Activated T-helper 1 cell treated with Interleukin-2 at 50 U/mL for 16 hours (primary cell): ENCODE results near the gene HMGXB3.
"Not testable (repeated sequence)": the region's sequence is repeated elsewhere in the genome, so short reads cannot be mapped to it uniquely, and the experiment has no call there.

Source experiments
- DNase-seq: peaks from one replicate; pipeline ENCODE4 v3.0.0-alpha.2; 2020; ENCODE audit warnings: low read depth

Gene HMGXB3

GRCh38 chr5:150022158-150022531 lies 21.6 kb downstream of the HMGXB3 start:
- no peak for DNase-seq

DNA sequence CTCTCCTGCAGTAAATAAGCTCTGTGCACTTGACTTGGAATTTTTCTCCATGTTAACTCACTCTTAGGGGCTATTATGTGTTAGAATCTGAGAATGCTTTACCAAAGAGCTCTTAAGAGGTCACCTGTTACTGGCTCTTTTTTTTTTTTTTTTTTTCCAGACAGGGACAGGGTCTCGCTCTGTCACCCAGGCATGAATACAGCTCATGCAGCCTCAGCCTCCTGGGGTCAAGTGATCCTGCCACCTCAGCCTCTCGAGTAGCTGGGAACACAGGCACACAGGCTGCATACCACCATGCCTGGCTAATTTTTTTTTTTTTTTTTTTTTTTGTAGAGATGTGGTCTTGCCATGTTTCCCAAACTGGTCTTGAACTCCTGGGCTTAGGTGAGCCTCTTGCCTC lies 22.1 kb downstream of the HMGXB3 start:
- DNase-seq: no peak

DNA sequence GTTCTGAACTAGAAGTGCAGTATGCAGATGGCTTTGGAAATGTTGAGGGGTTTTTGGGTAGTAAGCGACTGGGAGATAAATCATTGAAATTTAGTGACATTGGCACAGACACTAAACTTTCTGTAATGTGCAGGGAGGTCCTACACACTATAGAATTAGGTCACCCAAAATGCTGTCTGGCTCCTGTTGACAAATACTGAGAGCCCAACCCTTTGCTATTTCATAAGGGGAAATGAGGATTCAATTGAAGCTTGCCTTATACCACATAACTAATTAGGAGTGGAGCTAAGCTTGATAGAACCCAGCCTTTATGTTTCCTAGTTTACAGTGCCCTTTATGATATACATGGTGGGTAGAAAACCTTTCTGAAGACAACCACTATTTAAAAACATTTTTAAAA lies 22.6 kb downstream of the HMGXB3 start:
- no peak for DNase-seq

GRCh38 chr5:150024346-150024984 lies 23.9 kb downstream of the HMGXB3 start:
- DNase-seq: no peak

DNA sequence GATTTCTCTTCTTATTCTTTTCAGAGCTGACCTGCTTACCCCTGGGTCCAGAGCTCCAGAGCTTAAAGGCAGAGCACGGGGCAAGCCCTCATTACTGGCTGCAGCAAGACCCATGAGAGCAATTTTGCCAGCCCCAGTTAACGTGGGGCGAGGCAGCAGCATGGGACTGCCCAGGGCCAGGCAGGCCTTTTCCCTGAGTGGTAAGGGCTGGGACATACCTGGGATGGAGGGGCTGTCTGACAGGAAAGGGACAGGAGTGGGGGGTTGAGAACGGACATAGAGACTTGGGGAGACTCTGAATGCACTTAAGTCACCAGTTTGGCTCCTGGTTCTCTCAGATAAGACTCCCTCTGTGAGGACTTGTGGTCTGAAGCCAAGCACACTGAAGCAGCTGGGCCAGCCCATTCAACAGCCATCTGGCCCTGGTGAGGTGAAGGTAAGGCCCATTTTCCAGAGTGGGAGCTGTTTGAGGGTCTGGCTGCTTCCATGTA lies 26.2 kb downstream of the HMGXB3 start:
- DNase-seq: no peak

DNA sequence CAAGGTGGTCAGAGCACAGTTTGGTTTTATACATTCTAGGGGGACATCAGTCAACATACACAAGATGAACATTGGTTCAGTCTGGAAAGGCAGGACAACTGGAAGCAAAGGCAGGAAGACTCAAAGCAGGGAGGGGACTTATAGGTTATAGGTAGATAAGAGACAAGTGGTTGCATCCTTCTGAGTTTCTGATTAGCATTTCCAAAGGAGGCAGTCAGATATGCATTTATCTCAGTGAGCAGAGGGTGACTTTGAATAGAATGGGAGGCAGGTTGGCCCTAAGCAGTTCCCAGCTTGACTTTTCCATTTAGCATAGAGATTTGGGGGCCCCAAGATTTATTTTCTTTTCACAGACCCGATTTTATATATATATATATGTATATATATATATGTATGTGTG lies 27.5 kb downstream of the HMGXB3 start:
- not testable (repeated sequence) for DNase-seq

GRCh38 chr5:150033334-150033733 lies 32.8 kb downstream of the HMGXB3 start:
- DNase-seq: no peak

GRCh38 chr5:150034662-150035061 lies 34.1 kb downstream of the HMGXB3 start:
- DNase-seq: no peak

DNA sequence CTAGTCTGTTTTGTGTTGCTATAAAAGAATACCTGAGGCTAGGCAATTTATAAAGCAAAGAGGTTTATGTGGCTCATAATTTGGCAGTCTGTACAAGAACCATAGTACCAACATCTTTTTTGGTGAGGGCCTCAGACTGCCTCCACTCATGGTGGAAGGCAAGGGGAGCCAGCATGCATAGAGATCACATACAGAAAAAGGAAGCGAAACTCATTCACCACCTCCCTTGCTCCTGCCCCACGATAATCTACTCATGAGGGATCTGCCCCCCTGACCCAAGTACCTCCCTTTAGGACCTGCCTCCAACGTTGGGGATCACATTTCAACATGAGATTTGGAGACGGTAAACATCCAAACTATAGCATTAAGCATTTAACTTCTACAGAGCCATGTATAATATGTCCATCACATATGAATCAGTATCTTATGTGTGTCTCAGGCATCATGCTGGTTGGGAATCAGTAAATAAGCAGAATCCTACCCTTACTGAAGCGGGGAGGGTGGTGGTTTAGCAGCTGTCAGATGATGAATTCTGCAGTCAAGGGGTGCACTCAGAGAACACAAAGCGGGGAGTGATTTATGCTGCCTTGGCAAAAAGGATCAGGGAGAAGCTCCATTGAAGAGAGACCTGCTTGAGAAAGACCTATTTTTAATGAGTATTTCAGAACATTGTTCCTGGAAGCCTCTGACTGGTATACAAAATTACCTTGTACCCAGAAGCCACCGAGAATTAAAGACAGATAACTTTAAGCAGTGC lies 34.8 kb downstream of the HMGXB3 start:
- DNase-seq: no peak

- no peak for DNase-seq
Observed at GRCh38 chr5:150036513-150036912, 36.0 kb downstream of the HMGXB3 start.

GRCh38 chr5:150038547-150038946 lies 38.0 kb downstream of the HMGXB3 start:
- no peak for DNase-seq

- no peak for DNase-seq
Observed at GRCh38 chr5:150042459-150042858, 41.9 kb downstream of the HMGXB3 start.

DNA sequence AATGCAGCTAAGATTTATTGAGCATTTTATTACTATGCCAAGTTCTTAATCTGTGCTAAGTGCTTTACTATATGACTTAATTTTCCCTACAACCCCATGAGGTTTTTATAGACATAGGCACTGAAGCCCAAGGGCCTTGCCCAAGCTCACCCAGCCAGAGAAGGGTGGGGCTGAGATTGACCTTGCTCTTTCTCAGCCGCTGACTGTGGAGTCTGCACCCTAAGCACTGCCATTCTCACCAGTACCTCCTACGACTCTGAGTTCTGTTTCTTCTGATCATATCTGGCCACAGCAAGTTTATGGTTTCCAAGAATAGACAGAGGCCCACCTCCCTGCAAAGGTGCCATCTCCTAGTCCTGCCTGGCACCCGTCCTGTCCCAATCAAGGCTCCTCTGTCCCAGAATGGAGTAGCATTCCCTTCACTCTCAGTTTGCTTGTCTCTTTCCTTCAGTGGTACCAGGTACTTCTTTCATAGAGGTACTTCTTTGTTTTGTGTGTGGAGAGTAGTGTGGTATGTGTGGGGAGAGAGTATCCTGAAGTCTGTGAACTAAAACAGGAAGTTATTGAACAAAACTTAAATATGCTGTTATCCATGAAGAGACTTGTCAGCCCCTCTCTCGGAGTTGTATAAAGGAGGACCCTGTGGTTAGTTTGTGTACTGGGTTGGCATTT lies 43.3 kb downstream of the HMGXB3 start:
- DNase-seq: no peak

GRCh38 chr5:150044329-150044681 lies 43.8 kb downstream of the HMGXB3 start:
- DNase-seq: no peak

DNA sequence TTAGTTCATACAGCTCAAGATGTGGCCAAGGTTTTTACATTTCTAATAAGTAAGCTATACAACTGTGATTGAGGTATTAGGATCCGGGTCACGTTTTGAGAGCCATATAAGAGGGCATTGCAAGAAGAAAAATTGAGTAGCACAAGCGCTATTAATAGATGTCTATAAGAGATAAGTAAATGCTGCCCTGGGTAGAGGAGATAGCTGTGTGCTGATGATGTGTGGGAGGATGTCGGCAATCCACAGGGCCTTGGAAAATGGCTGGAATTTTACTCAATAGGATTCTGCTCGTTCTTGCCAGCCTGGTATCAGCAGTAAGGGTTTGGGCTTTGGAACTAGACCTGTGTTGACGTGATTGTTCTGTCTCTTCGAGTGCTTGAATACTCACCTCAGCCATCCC lies 44.2 kb downstream of the HMGXB3 start:
- DNase-seq: no peak

DNA sequence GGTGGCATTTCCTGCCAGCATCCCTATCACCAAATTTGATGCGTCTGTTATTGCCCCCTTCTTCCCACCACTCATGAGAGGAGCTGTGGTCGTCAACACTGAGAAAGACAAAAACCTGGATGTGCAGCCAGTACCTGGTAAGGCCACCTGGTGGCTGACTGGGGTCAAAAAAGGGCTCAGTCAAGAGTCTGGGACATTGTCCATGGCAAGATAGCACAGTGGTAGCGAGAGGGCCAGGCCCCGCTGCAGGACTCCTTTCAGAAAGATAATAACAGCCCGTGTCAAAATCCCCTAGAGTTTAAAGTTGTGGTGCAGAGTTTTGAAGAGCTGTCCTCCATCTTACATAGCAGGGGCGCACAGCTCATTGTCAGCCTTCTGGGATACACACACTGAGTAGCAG lies 45.0 kb downstream of the HMGXB3 start:
- no peak for DNase-seq

DNA sequence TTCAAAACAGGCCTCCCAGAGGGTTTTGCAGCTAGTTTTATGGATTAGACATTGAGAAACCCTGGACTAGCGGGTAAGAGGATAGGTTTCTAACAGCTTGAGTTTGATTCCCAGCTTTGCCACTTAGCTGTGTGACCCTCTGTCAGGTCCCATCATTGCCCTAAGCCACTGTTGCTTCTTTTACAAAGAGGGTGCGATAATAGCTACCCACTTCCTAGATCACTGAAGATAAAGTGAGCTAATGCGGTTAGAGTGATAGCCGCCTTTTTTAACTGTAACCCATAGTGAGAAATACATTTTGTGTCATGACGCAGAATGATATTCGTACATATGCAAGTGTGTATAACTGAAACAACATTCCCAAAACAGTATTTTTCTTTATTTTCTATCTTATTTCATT lies 45.5 kb downstream of the HMGXB3 start:
- no peak for DNase-seq

- DNase-seq: not testable (repeated sequence)
Observed at GRCh38 chr5:150050172-150050811, 49.8 kb downstream of the HMGXB3 start.

DNA sequence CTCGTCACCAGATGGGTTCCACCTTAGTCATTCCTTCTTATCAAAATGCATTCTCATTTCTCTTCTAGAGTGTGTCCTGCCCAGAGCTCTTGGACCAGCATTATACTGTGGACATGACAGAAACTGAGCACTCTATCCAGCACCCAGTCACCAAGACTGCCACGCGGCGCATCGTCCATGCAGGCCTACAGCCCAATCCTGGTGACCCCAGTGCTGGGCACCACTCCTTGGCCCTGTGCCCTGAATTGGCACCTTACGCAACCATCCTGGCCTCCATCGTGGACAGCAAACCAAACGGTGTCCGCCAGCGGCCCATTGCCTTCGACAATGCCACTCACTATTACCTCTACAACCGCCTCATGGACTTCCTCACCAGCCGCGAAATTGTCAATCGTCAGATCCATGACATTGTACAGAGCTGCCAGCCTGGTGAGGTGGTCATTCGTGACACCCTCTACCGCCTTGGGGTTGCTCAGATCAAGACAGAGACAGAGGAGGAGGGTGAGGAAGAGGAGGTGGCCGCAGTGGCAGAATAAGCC lies 51.2 kb downstream of the HMGXB3 start:
- DNase-seq: no peak

GRCh38 chr5:150052226-150052955 lies 51.9 kb downstream of the HMGXB3 start:
- no peak for DNase-seq

GRCh38 chr5:150052956-150053712 lies 52.6 kb downstream of the HMGXB3 start:
- no peak for DNase-seq
